Astrocyte of the spinal cord (primary cell): Measurements from ENCODE around the gene NGEF.

Source experiments
- DNase-seq: peaks from one replicate; pipeline ENCODE4 v3.0.0; 2011; ENCODE audit warnings: low read depth, low spot score
- H3K4me3 ChIP-seq: 2 replicates; pipeline ENCODE4 v1.5.1; 2011; ENCODE audit warnings: low read depth, mild to moderate bottlenecking, low read length, moderate library complexity
- in situ Hi-C: cut with HindIII; loops from 2 replicates; pipeline ENCODE4 v1.10.0; 2017; ENCODE audit warnings: low sequenced_read_pairs
- TF ChIP-seq, protein P1 (sequence below): IDR thresholded peaks from 2 replicates; pipeline ENCODE4 v1.5.1; 2012; ENCODE audit warnings: low read depth, mild to moderate bottlenecking, low read length, inconsistent platforms

The NGEF gene

GRCh38 chr2:233007270-233007669, 5.8 kb downstream of the NGEF start:
- in situ Hi-C loops, result no loop called here
- TF ChIP-seq, protein P1, sequence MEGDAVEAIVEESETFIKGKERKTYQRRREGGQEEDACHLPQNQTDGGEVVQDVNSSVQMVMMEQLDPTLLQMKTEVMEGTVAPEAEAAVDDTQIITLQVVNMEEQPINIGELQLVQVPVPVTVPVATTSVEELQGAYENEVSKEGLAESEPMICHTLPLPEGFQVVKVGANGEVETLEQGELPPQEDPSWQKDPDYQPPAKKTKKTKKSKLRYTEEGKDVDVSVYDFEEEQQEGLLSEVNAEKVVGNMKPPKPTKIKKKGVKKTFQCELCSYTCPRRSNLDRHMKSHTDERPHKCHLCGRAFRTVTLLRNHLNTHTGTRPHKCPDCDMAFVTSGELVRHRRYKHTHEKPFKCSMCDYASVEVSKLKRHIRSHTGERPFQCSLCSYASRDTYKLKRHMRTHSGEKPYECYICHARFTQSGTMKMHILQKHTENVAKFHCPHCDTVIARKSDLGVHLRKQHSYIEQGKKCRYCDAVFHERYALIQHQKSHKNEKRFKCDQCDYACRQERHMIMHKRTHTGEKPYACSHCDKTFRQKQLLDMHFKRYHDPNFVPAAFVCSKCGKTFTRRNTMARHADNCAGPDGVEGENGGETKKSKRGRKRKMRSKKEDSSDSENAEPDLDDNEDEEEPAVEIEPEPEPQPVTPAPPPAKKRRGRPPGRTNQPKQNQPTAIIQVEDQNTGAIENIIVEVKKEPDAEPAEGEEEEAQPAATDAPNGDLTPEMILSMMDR, result no peak

GRCh38 chr2:233006648-233007047, 6.4 kb downstream of the NGEF start:
- no peak for DNase-seq

More at GRCh38 chr2:233007270-233007669, 5.8 kb downstream of the NGEF start:
- H3K4me3 ChIP-seq, result no peak overlapping the region
- no peak for DNase-seq

DNA sequence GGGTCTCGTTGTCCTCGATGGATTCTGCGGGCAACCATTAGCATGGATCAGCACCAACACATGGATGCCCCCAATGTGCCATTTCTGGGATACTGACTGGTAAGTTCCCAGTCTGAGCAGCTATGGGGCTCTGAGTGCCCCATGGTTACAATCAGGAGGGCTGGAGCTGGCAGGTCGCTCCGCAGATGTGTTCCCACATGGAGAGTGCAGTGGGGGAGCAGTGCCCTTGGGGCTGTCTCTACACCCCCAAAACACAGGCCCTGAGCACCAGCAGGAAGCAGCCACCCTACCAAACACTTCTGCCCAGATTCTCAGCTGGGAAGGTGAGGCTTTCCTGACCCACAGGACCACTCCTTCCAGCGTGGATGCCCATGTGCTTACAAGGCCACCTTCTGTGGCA, 8.0 kb downstream of the NGEF start:
- H3K4me3 ChIP-seq, result no peak overlapping the region
- in situ Hi-C loops, result no loop called here
- DNase-seq, result no peak
- TF ChIP-seq, protein P1, result no peak

More at GRCh38 chr2:233006648-233007047, 6.4 kb downstream of the NGEF start:
- TF ChIP-seq, protein P1, result no peak
- in situ Hi-C loops, result no loop called here
- no peak overlapping the region for H3K4me3 ChIP-seq

- no peak for DNase-seq
- TF ChIP-seq, protein P1, result no peak
- no peak overlapping the region for H3K4me3 ChIP-seq
- in situ Hi-C loops, result no loop called here
These were observed 9.1 kb downstream of the NGEF start for GRCh38 chr2:233003658-233004555.

GRCh38 chr2:233002829-233003657, 10.0 kb downstream of the NGEF start:
- in situ Hi-C loops, result no loop called here
- H3K4me3 ChIP-seq, result no peak overlapping the region
- TF ChIP-seq, protein P1, result no peak
- no peak for DNase-seq

DNA sequence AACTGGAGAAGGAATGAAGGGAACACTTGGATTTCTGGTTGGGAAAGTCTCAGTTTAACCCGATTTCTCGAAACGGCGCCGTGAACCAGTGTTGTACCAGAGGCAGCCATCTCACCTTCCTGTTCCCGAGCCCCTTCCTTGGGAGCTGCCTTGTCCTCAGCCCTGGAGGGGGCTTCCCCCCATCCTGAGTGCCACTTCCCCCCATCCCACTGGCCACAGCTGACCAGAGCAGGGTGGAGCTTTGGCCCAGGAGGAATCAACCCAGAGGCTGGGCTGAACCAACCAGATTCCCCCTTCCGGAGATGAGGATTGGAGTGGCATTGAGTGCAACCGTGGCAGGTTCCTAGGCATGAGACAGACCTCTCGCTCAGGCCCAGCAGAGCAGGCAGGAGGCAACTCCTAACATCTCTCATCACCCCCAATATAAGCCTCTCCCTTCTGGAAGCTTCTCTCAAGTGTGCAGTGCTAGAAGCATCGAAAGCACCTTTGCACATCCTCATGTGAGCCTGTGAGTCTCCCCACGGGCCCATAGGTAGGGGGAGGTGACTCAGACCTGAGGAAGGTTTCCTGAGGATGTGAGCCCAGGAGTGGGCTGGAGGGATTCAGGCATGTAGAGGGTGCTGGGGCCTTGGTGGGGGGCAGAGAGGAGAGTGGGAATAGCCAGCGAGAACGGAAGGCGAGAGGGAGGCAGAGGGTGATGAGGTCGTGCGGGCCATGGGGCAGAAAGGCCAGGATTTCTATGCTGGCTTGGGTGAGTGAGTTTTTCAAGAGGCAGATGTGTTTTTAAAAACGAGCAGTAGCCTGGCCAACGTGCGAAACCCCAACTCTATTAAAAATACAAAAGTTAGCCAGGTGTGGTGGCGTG, 11.9 kb downstream of the NGEF start:
- TF ChIP-seq, protein P1, result no peak
- in situ Hi-C loops, result no loop called here
- DNase-seq, result no peak
- no peak overlapping the region for H3K4me3 ChIP-seq
